Omental fat pad (tissue), 4 donors: ENCODE measurements around the gene SLC32A1. TPM values are rescaled to one million over a fixed set of nuclear protein-coding genes. Genes with fewer than 3 reads are reported as not detected.

Source experiments
- ATAC-seq: fragments of 150-250 bp; one replicate; pipeline ENCODE4 v1.9.1; 2016; ENCODE audit warnings: mild to moderate bottlenecking, moderate library complexity; ENCODE audit not compliant: low FRiP score
- DNase-seq: peaks from one replicate; pipeline ENCODE4 v3.0.0-alpha.2; 2019; ENCODE audit warnings: low spot score
- CTCF ChIP-seq, 3 donors: fragments of 450-650 bp; IDR thresholded peaks; one replicate each; pipeline ENCODE4 v1.5.1; 2016 to 2017; ENCODE audit warnings: antibody characterized with exemption in 3 of 3, mild to moderate bottlenecking in 3 of 3, moderate library complexity in 2 of 3
- total RNA-seq, 4 donors: library from RNA; depleted of rRNA; stranded (reverse); fragments of >200 nt; gene quantifications; one replicate each; pipeline ENCODE4 v1.1.0, GENCODE V29; 2016

SLC32A1 gene
- total RNA-seq, 4 donors from 2014 or later, result not detected

GRCh38 chr20:38725148-38725901 lies 1.0 kb downstream of the SLC32A1 start:
- no peak for DNase-seq
- no peak for TF ChIP-seq CTCF (IDR thresholded peaks at IDR 0.05)
- ATAC-seq, result peak; percentile 33

GRCh38 chr20:38725931-38726803 lies 1.9 kb downstream of the SLC32A1 start:
- DNase-seq (no peak), ATAC-seq (no peak)
- TF ChIP-seq CTCF (IDR thresholded peaks at IDR 0.05), result no peak

GRCh38 chr20:38726804-38727606 lies 2.7 kb downstream of the SLC32A1 start:
- ATAC-seq (no peak), DNase-seq (no peak)
- TF ChIP-seq CTCF (IDR thresholded peaks at IDR 0.05), result no peak

- TF ChIP-seq CTCF (IDR thresholded peaks at IDR 0.05), result no peak
- ATAC-seq, result no peak
- DNase-seq, result no peak
These were observed 3.4 kb downstream of the SLC32A1 start for GRCh38 chr20:38727607-38728190.

GRCh38 chr20:38728191-38728781 lies 4.0 kb downstream of the SLC32A1 start:
- ATAC-seq (no peak), DNase-seq (no peak)
- TF ChIP-seq CTCF (IDR thresholded peaks at IDR 0.05), result no peak
